NCI-H128 (cell line): ENCODE results near the gene MAML3.

ENCODE experiments used
- DNase-seq: peaks from one replicate; lab custom pipeline; 2025; ENCODE audit not compliant: unreplicated experiment; lab: John Stamatoyannopoulos, UW

MAML3 gene

DNA sequence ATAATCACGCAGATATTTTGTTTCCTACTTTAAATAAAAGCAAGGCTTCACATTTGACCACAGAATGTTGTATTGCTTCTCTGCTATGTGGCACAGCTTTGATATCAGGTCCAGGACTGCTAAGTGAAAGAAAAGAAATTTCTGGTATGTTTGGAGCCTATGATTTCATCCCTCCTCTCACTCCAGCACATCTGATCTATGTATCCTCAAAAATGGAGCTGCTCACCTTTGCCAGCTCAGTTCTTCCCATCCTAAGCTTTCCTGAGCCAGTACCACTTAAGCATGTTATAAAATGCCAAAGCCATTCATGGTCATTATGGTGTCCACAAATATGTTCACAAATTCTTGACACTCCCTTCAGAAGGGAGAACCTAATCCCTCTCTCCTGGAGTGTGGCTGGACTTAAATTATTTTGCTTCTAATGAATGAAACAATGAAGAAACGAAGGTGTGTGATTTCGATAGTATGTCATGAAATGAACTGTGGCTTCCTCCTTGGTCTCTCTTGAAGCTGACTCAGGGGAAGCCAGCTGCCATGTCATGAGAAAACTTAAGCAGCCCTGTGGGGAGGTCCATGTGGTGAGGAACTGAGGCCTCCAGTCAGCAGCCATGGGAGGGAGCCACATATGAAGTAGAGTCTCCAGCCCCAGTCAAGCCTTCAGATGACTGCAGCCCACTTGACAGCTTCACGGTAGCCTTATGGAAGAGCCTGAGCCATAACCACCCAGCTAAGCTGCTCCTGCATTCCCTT, 280.7 kb downstream of the MAML3 start:
- no peak for DNase-seq

DNA sequence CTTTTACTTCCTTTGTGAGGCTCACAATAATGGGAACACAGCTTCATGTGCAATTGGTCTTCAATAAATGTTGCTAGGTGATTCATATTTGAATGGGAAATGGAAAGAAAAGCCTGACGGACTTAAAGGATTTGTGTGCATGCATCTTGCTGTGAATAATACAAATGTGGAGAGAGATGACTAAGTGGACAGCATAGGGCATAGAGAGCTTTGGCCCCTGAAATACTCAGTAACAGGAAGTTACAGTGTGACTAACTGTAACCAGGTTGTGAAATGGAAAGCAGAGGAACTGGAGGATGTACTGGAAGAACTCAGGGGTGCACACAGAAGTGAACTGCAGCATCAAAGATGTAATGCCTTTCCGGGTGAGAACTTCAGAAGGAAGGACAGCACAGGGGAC, 281.7 kb downstream of the MAML3 start:
- no peak for DNase-seq

DNA sequence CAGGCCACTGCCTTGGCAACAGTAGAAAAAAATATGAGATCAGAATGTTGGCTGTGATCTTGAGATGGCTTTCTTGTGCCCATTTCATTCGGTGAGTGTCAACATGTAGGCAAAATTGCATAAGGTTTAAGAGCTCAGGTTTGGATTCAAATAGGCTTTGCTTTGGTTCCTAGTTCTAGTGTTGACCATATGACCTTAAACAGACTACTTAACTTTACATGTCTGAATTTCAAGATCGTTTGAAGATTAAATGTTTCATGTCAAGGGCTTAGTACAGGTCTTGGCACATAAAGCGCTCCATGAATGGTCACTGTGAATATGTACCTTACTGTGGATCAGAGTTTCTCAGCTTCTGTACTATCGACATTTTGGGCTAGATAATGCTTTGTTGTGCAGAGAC, 284.2 kb downstream of the MAML3 start:
- no peak for DNase-seq

DNA sequence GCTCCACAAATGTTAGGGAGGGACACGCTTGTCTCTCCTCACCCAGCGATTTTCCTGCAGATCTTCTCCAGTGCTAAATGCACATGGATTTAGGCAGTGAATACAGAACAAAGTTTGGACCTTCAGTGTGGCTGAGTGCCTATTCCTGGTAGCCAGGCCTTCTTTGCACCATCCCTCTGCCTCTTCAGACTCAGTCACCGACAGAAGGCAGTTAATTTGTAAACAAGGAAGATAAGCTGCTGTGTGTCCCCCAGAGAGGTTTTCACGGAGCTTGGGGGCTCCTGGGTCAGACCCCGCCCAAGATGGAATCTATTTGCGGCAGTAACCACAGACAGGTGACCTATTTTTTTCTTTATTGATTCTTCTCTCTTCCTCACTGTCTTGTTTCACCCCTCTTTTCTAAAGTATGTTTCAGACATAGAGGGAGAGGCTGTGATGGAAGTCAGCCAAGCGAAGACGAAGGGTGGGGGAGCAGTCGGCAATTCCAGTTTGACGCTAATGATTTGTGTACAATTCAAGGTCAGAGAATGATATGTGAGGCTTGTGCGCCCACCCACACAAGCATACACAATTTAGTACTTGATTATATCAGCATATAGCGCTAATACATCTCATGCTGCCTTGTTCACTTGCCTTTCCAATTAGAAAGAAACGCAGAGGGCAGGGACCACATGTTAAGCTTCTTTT, 287.6 kb downstream of the MAML3 start:
- DNase-seq = no peak

DNA sequence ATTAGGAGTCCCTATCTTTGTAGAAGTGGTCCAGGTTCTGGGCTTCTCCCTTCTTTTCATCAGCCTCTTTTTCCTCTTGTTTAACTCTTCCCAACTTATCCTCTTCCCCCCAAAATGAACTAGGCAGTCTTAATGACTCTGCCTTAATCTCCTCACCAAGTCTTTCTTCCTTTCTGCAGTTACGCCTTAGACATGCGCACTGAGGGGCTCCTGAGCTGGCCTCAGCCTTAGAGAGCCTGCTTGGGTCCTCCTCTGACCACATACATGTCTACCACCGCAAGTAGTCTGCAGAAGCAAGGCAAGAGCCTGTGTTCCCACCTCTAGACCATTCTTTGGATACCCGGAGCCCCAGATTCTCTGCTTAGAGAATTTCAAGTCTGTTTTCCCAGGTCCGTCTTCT, 288.4 kb downstream of the MAML3 start:
- no peak for DNase-seq

DNA sequence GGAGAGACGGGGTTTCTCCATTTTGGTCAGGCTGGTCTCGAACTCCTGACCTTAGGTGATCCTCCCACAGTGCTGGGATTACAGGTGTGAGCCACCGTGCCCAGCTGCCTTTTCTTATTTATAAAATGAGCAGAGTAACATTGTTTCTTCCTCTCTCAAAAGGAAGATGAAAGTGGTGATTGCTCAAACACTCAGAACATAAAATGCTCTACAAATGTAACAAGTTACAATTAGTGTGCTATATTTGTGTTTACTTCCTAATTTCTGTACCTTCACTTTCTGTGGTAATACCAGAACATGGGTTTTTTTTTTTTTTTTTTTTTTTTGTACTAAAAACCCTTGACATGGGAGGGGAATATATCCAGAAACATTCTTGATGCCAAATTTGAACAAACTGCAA, 290.5 kb downstream of the MAML3 start:
- no peak for DNase-seq

DNA sequence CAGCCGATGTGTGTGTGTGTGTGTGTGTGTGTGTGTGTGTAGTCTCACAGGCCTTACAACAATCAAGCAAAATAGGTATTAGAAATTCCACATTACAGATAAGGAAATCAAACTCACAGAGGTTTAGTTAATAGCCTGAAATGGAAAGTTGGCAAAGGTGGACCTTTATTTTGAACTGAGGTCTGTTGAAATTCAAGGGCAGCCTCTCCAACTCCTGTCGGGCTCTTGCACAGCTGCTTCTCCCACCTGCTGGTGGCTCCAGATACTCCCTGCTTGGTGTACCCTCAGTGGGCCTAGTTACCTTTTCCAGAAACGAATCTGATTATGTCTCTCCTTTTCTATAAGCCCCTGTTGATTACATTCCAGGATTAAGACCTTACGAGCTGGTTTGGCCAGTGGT, 292.5 kb downstream of the MAML3 start:
- DNase-seq = no peak

DNA sequence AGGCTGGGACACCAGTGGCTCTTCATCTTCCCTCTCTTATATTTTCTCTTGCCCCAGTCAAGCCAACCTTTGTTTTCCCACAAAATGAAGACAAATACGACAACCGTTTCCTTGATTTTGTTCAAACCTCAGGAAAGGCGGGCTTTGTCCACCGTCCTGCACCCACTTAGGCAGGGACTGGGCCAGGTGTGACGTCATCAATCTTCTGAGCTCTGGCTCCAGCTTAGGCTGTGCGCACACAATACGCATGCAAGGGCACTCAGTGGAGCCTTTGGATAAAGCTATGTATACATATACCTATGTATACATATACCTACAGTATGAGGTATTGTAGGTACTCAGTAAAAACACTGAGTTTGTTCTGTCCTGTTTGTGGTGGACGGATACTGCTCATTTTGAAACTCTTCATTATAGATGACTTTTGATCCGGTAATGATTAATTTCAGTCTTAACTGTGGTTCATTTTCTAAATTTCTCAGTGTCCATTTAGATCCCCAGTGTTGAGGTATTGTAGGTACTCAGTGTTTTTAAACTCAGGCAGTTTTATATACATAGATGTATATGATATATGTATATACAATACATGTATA, 293.5 kb downstream of the MAML3 start:
- no peak for DNase-seq

DNA sequence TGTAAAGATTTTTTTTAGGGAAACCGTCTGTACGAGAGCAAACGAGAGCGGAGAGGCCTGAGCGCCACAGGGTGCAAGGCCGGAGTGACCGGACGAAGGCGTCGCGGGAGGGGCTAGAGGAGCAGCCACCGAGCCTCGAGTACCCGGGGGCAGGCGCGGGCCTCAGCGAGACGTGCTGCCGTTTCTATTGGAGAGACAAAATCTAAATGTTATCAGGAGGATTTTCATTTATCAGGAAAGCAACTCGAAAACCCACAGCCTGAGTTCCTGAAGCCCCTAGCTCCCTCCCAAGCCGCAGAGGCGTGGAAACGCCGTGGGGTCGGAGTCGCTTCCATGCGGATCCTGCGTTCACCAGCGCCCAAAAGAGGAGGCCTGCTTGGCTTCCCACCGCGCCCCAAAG, 294.1 kb downstream of the MAML3 start:
- DNase-seq = no peak

DNA sequence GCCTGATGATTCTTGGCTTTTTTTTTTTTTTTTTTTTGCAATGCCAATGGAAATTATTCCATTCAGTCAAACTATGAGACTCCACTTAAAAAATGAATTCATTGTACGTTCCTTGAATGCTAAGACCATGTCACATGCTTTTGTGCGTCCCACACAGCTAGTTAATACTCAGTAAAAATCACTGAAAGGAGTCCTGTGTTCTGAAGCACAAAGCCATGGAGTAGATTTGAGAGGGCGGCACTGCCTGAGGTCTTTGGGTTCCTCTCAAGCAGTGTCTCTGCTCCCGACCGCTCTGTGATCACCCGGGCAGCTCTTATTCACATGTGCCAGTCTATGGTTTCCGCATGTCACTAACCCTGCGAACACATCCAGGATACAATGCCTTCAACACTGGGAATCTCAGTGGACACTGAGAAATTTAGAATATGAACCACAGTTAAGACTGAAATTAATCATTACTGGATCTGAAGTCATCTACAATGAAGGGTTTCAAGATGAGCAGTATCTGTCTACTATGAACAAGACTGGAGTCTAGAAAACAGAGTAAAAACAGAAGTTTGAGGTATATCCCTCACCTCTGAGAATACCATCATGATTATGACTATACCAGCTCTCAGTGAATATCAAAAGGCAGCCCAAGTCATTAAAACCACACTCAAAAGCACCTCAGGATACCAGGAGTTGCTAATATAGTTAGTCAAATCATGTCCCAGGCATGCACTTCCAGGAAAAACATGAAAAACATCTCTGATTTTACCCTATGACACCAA, 295.4 kb downstream of the MAML3 start:
- no peak for DNase-seq

DNA sequence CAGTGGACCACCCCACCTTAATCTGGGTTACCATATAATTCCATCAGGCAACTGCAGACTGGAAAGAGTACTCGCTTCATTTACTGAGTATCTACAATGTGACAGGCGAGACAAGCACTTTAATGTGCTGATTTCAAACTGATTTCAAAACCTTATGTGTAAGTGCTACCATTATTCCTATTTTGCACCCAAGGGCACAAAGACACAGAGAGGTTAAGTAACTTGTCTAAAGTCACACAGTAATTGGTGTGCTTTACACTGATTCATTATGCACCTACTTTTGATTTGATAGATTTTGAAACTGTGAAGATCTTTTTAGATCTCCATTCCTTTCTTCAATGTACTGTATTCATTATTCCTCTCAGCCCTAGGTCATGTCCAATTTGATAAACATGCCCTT, 296.0 kb downstream of the MAML3 start:
- DNase-seq = no peak

DNA sequence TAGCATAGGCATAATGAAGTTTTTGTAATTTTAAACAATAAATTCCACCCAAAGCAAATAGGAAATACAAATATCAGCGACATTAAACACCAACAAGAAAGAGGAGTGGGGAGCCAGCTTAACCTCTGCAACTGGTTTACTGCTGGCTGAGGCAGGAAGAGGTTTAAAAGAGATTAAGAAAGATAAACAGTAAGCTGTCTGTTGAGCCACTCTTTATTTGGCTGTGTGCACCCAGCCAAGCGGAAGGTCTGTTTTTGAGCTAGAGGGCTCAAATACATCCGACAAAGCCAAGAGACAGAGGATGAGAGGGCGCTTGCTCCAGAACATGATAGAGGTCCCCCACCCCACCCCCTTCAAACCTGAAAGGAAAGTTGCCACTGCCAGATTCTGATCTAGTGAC, 297.0 kb downstream of the MAML3 start:
- no peak for DNase-seq

DNA sequence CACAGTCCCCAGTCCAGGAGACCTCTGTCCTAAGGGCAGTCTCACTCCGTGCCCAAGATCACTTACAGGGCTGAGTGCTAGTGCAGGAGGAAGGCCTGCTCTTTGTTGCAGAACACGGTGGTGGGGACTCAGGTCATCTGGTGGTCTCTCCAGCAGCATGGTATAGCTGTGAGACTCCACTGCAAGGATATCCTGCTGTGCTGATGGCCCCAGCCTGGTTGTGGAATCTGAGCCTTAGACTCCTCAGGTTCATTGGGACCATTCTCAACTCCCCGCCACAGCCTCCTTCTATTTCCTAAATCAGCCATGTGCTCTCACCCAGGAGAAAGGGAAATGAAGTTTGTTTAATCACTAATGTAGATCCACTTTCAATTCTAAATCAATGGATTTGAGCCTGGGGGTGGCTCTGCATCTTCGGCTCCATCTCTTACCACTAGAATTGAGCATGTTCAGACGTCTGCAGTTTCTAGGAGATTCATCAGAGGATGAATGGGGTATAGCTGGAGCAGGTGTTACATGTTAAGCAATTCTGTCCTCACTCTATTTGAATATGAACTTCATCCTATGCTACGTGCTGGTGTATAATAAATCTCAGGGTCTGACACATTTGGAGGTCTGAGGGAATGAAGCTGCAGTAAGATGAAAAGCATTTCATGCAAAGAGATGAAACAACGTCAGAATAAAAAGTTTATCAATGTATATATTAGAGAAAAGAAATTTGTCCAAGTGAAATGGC, 299.1 kb downstream of the MAML3 start:
- DNase-seq = no peak

DNA sequence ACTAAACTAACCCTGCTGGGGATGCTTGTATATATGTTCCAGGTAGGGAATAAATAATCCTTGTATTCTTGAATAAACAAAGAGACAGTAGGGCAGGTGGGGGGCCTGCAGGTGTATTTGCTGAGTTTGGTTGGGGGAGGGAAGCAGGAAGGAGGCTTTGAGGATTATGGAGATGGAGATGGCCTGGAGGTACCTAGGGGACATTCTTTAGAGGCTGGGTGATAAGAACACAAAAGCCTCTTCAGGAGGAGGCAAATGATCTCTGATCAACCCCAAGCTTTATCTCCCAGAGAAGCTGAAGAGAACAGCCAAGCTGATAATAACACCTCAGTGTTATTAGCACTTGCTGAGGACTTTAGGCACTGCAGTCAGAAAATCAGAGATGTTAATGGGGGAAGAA, 300.7 kb downstream of the MAML3 start:
- no peak for DNase-seq

DNA sequence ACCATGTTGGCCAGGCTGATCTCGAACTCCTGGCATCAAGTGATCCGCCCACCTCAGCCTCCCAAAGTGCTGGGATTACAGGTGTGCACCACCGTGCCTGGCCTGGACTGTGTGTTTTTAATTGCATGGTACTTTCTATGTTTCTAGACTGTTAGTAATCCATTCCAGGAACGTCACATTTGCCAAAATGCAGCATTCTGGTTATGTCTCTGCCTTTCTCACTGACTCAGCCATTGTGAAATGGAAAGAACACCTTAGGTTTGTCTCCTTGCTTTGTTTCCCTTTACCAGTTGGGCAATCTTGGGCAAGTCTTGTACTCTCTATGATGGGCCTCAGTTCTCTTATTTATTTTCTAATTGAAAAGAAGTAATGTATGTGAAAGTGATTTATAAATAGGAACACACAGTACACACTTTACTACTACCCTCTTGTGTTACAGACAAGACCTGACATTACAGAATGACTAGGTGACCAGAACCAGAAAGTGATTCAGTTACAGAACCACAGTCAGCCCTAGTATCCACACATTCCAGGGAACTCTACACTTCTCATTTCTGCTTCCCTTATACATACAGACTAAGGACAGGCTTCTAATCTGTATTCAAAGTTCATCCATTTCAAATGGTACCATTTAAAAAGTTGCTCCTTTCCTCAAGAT, 301.2 kb downstream of the MAML3 start:
- no peak for DNase-seq

DNA sequence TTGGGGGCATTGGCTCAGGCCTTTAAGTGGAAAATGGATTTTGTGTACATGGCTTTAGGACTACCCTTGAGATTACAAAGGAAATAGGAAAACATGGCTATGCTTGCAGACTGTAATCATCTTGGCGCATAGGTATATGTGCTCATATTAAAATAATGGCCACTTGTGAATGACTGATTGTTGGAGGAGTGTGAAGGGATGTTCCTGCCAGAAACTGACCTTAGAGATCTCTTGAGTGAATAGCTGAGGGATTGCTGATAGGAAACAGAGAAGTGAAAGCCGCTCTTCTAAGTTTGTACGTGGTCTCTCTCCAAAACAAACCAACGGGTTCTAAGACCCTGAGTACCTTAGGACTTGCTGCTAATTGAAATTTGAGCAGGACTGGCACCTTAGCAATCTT, 302.3 kb downstream of the MAML3 start:
- DNase-seq = no peak

DNA sequence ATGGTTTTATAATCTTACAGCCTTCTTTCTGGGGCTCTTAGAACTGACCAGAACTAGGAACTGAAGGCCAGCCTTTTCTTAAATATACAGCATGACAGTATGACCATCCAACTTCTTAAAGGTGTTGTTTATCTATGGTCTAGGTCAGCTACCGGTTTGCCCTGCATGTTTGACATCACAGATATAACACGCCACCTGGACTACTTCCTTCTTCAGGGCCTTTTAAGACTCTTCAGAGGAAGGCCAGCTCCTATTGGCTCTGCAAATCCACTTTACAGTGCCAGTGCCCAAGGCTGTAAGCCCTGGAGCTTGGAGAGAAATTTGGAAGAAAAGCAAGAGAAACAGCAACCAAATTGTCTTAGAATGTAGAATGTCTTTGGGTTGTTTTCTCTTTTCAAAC, 302.9 kb downstream of the MAML3 start:
- DNase-seq = no peak

DNA sequence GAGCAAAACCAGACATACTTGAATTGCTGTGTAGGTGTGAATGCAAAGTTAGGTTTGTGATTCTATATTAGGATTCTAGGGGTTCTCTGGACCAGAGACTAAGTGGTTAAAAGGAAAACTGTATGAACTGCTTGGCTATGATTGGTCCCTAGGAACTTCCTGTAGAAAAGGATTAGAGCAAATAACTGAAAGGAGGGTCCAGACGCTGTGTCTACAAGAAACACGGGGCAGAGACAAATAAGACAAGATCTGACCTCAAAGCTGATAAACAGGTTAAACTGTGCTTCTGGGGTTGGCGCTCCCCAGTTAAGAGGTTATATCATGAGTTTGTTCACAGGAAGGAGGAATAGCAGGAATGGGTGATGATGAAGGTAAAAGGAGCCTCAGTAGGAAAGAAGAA, 304.8 kb downstream of the MAML3 start:
- DNase-seq = no peak

DNA sequence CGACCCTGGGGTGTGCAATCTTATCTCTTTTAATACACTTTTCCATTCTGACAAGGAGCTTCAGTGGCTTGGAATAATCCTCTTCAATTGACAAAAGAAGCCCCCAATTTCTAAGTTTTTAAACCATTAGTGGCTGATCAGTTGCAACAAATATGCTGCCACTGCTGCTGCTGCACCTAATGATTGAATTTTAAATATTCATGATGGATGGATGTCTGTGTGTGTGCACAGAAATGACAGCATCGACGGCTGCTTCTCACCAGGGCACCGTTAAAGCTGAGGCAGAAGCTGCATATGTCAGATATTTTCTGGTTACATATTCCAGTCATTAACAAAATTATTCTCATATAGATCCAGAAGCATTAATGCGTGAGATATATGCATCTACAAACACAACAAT, 306.0 kb downstream of the MAML3 start:
- no peak for DNase-seq

DNA sequence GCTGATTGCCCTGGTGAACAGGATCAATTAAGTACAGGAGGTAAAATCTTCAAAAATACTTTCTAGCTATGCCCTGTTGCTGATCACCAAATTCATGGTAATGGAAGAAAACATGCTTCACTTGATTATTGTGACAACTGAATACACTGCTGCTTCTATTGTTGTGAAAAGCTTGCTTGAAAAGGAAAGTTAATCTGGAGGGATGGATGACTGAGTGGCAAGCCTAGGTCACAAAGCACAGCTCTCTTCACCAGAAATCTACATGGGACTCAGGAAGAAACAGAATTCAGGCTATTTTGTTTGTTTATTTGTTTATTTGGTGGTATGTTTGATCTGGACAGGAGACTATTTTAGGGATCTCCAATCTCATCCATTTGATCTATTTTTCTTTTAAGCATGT, 306.4 kb downstream of the MAML3 start:
- no peak for DNase-seq

DNA sequence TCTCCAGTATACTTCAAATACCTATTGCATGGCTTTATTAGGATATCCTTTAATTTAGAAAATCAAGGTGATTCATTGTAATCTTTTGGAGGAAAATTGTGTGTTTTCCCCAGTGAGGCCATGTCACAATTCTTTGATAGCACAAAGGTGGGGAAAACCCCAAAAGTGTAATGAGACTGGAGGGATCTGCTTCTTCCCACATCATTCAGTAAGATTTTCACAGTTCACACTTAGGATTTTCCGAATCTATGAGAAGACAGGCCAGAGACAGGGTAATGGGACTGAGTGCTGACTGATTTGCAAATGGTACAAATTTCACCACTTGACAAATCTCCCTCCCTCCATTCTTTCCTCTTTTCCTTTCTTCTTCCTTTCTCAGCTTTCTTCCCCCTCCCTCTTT, 307.2 kb downstream of the MAML3 start:
- no peak for DNase-seq
